Endothelial cell of umbilical vein (primary cell): Measurements from ENCODE around the gene BRD1. TPM values are rescaled to one million over a fixed set of nuclear protein-coding genes. Genes with fewer than 3 reads are reported as not detected.

Experiments used
- BruUV-seq: library from RNA; stranded (reverse); fragments of 400-500 nt; replicated peaks from 2 replicates; lab custom pipeline; 2021; lab: Mats Ljungman, UMichigan
- CTCF ChIA-PET: fragments of 300-600, 350-600 bp; sonication (Branson Sonifier 250); formaldehyde crosslinking; loops from one replicate; lab custom pipeline; 2021; ENCODE audit warnings: antibody characterized with exemption, inconsistent platforms; lab: Charles Lee
- POLR2A ChIA-PET: fragments of 300-600, 350-600 bp; sonication (Branson Sonifier 250); formaldehyde crosslinking; loops from one replicate; lab custom pipeline; 2021; ENCODE audit warnings: antibody characterized with exemption, inconsistent platforms; lab: Charles Lee
- DNase-seq: peaks from one replicate; pipeline ENCODE4 v3.0.0-alpha.2; 2011; ENCODE audit warnings: low read depth, low spot score
- FAIRE-seq: peaks from 2 replicates; lab custom pipeline; 2011; peaks lifted over from hg19 to GRCh38; lab: Jason Lieb, UNC
- H2AFZ ChIP-seq: 2 replicates; pipeline ENCODE4 v1.6.0; 2012; ENCODE audit warnings: low read depth, low read length, control low read depth, inconsistent platforms
- H3K27ac ChIP-seq: 2 replicates; pipeline ENCODE4 v1.5.1; 2011; ENCODE audit warnings: low read depth, mild to moderate bottlenecking, control low read depth, low read length, moderate library complexity; ENCODE audit not compliant: insufficient read depth
- H3K27me3 ChIP-seq, 2 experiments: 2 replicates each; pipeline versions ENCODE4 v1.6.0 to v1.6.1; 2011; ENCODE audit warnings: low read length in 2 of 2, mixed read lengths in 1 of 2; ENCODE audit not compliant: control insufficient read depth in 2 of 2, insufficient read depth in 2 of 2
- H3K36me3 ChIP-seq, 2 experiments: 2 replicates in 1 of 2; 3 replicates in 1 of 2; pipeline ENCODE4 v1.5.1; 2011; ENCODE audit warnings: low read length in 2 of 2, mild to moderate bottlenecking in 1 of 2, moderate library complexity in 1 of 2; ENCODE audit not compliant: control insufficient read depth in 2 of 2, insufficient read depth in 2 of 2; ENCODE audit errors: extremely low read depth in 1 of 2
- H3K4me1 ChIP-seq: 3 replicates; pipeline ENCODE4 v1.5.1; 2011; ENCODE audit warnings: mild to moderate bottlenecking, low read length; ENCODE audit not compliant: control insufficient read depth, insufficient read depth; ENCODE audit errors: extremely low read depth
- H3K4me2 ChIP-seq: 2 replicates; pipeline ENCODE4 v1.6.1; 2011; ENCODE audit warnings: low read length, control low read depth, mixed read lengths; ENCODE audit not compliant: insufficient read depth
- H3K4me3 ChIP-seq, 3 experiments: fragments of 200-600 bp in 1 of 3; sonication (generic), shearing (Covaris generic) in 1 of 3; replicated peaks in 1 of 3; 2 replicates each; pipeline ENCODE4 v1.5.1; 2011 to 2016; ENCODE audit warnings: control low read depth in 3 of 3, low read length in 3 of 3, mild to moderate bottlenecking in 2 of 3, inconsistent platforms in 1 of 3, low read depth in 1 of 3, moderate library complexity in 1 of 3; ENCODE audit not compliant: insufficient read depth in 1 of 3
- H3K79me2 ChIP-seq: 2 replicates; pipeline ENCODE4 v1.6.0; 2012; ENCODE audit warnings: low read length, inconsistent platforms; ENCODE audit not compliant: control insufficient read depth, insufficient read depth
- H3K9ac ChIP-seq: replicated peaks from 2 replicates; pipeline ENCODE3; 2011; ENCODE audit warnings: low read length, control low read depth; ENCODE audit not compliant: insufficient read depth; ENCODE audit errors: extremely low read depth
- H3K9me1 ChIP-seq: replicated peaks from 3 replicates; pipeline ENCODE4 v1.6.0; 2011; ENCODE audit warnings: mild to moderate bottlenecking, low read length; ENCODE audit not compliant: control insufficient read depth, insufficient read depth; ENCODE audit errors: extremely low read depth
- H3K9me3 ChIP-seq: replicated peaks from 2 replicates; pipeline ENCODE4 v1.5.1; 2012; ENCODE audit warnings: low read length, inconsistent platforms; ENCODE audit not compliant: control insufficient read depth, insufficient read depth
- H4K20me1 ChIP-seq: replicated peaks from 2 replicates; pipeline ENCODE3; 2011; ENCODE audit warnings: mild to moderate bottlenecking, low read length; ENCODE audit not compliant: control insufficient read depth, insufficient read depth; ENCODE audit errors: extremely low read depth
- CTCF ChIP-seq, 2 donors: IDR thresholded peaks; 1 replicate in 1 of 2; 2 replicates in 1 of 2; pipeline ENCODE4 v1.5.1; 2011; ENCODE audit warnings: low read length in 2 of 2, mild to moderate bottlenecking in 2 of 2, moderate library complexity in 2 of 2, control low read depth in 1 of 2, inconsistent platforms in 1 of 2, low read depth in 1 of 2; ENCODE audit not compliant: insufficient read depth in 1 of 2; ENCODE audit errors: extremely low read depth in 1 of 2
- EZH2 ChIP-seq: IDR thresholded peaks from 2 replicates; pipeline ENCODE4 v1.6.1; 2012; ENCODE audit warnings: borderline replicate concordance, low read depth, mild to moderate bottlenecking, moderate library complexity, low read length, inconsistent platforms; ENCODE audit not compliant: severe bottlenecking
- FOS ChIP-seq: IDR thresholded peaks from 2 replicates; pipeline ENCODE4 v1.6.1; 2011; ENCODE audit warnings: mild to moderate bottlenecking, low read length, moderate library complexity, borderline replicate concordance; ENCODE audit not compliant: insufficient read depth
- GATA2 ChIP-seq: IDR thresholded peaks from 2 replicates; pipeline ENCODE4 v1.7.0; 2011; ENCODE audit warnings: low read depth, mild to moderate bottlenecking, moderate library complexity, mixed read lengths, low read length; ENCODE audit not compliant: insufficient read length, insufficient read depth
- JUN ChIP-seq: IDR thresholded peaks from 2 replicates; pipeline ENCODE4 v1.6.1; 2011; ENCODE audit warnings: borderline replicate concordance, low read depth; ENCODE audit not compliant: insufficient read length, insufficient read depth
- MAX ChIP-seq: IDR thresholded peaks from 2 replicates; pipeline ENCODE4 v1.6.1; 2011; ENCODE audit not compliant: insufficient read depth, insufficient read length
- MYC ChIP-seq: IDR thresholded peaks from one replicate; pipeline ENCODE4 v1.6.1; 2011; ENCODE audit warnings: mild to moderate bottlenecking, low read depth, low read length
- POLR2A ChIP-seq: IDR thresholded peaks from 2 replicates; pipeline ENCODE4 v1.6.1; 2012; ENCODE audit warnings: low read depth, mild to moderate bottlenecking, control low read depth, low read length
- POLR2AphosphoS5 ChIP-seq: IDR thresholded peaks from 2 replicates; pipeline ENCODE4 v1.6.1; 2012; ENCODE audit warnings: low read depth, mild to moderate bottlenecking, control low read depth, low read length, moderate library complexity; ENCODE audit not compliant: insufficient read depth
- dilution Hi-C: fragments of 300-500 bp; cut with MboI; formaldehyde crosslinking; loops from one replicate; pipeline ENCODE4 v1.15.0; 2019; ENCODE audit warnings: low sequenced_read_pairs; ENCODE audit not compliant: extremely low pct_ligation_motif_present
- intact Hi-C: fragments of 100-400 bp; cut with micrococcal nuclease; formaldehyde crosslinking; loops from one replicate; pipeline ENCODE4 v1.10.0; 2022
- polyA plus RNA-seq, 4 experiments: library from polyadenylated mRNA; depleted of rRNA in 3 of 4; stranded (reverse) in 3 of 4; unstranded in 1 of 4; fragments of >200 nt; gene quantifications; 2 replicates each; pipeline versions ENCODE4 v1.2.1 to v1.2.3, GENCODE V29; 2011 to 2012; ENCODE audit warnings: missing spikeins in 1 of 4
- total RNA-seq: library from RNA; stranded (reverse); gene quantifications from 2 replicates; pipeline ENCODE4 v1.2.3, GENCODE V29; 2021

BRD1 gene
- total and polyA plus RNA-seq, 2 donors (not counting 3 experiments of a cell fraction or from before 2014, with no cell fraction given): 8.1 to 41.1 TPM

DNA sequence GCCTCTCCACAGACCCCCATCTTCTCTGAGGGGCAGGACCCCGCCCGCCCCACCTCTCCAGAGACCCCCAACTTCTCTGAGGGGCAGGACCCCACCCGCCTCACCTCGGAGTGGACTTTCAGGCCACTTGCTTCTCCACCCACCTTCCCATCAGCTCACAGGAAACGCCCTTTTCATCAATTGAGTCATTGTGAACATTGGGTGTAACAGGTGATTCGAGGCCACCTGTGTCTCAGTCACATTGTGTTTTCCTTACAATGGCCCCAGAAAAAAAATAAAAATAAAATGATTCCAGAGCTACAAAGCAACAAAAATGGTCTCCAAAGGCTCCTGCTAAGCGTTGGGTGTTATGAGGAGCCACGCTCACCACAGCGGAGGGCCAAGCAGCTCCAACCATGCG is 36.0 kb downstream of the BRD1 start:
- TF ChIP-seq FOS: no peak
- no peak for TF ChIP-seq MAX
- TF ChIP-seq CTCF (IDR thresholded peaks at IDR 0.05; ENCODE audit: extremely low read depth in 1 of 2, insufficient read depth in 1 of 2, low read depth in 1 of 2, low read length in 2 of 2): no peak
- no peak for TF ChIP-seq GATA2
- no peak for TF ChIP-seq MYC
- no peak for TF ChIP-seq JUN
- no peak for TF ChIP-seq EZH2
- TF ChIP-seq POLR2AphosphoS5: no peak
- TF ChIP-seq POLR2A: no peak
- Histone ChIP-seq H3K9ac (no peak overlapping the region), H3K9me1 (no peaks in the 10 kb centered on the region), H3K4me3 (no peak overlapping the region), H3K27ac (no peak overlapping the region), H3K79me2 (peaks cover 80% of the 10 kb centered on the region), H4K20me1 (peaks cover 2% of the 10 kb centered on the region), H3K4me2 (no peak overlapping the region), H3K36me3 (peaks cover 35 to 47% of the 10 kb centered on the region in 2 experiments), H3K9me3 (no peaks in the 10 kb centered on the region), H3K27me3 (no peaks in the 10 kb centered on the region), H2AFZ (no peak overlapping the region), H3K4me1 (peaks cover 18% of the 10 kb centered on the region)
- CTCF ChIA-PET: interaction anchor here (0.6 kb wide), 1 partner anchor 16 kb away, joined by 3 read pairs; no protein-coding TSS in a partner anchor
- POLR2A ChIA-PET: no interaction called here
- intact Hi-C loops: no loop called here
- DNase-seq: no peak
- BruUV-seq: no TSS peak
- dilution Hi-C loops: no loop called here
- no peak for FAIRE-seq
